ENCODE data around the gene INMT.
"Not testable (repeated sequence)": the region's sequence is repeated elsewhere in the genome, so short reads cannot be mapped to it uniquely, and the experiment has no call there.

INMT gene

DNA sequence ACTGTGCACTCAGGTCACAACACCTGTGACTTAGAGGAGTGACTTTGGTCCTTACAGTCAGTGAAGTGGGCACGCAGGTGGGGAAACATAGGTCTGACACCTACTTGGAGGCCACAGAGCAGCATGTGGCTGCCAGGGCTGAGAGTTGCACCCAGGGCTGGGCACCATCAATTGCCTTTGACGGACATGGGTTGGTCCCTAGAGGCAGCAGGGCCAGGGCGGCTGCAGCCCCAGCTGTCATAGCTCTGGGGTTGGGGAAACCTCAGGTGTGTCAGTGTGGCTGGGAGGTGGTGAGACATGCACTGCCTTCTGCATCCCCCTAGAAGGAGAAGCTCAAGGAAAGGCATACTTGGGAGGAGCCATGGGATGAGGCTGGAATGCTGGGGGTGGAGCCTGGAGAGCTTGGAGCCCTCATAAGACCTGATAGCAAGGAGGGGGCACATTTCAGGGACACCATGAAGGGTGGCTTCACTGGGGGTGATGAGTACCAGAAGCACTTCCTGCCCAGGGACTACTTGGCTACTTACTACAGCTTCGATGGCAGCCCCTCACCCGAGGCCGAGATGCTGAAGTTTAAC, at the start of gene INMT:
Gene INMT, plus strand, starts transcription at position 440 of the 578 bp plus-strand sequence. Its CDS starts 16 bp downstream, at position 456.
- no peak for DNase-seq (ENCODE audit: low read depth)

DNA sequence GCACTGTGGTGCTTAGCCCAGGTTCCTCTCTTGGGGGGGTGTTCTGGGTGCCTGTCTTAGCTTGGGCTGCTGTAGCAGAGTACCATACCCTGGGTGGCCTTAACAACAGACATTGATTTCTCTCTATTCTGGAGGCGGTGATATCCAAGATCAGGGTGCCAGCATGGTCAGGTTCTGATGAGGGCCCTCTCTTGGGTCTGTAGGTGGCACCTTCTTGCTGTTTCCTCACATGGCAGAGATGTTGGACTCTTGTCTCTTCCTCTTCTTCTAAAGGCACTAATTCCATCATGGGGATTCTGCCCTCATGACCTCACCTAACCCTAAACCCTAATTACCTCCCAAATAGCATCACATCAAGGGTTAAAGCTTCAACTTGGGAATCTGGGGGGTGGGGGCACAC, 49.7 kb upstream of the INMT start:
- DNase-seq (ENCODE audit: low read depth), result no peak

DNA sequence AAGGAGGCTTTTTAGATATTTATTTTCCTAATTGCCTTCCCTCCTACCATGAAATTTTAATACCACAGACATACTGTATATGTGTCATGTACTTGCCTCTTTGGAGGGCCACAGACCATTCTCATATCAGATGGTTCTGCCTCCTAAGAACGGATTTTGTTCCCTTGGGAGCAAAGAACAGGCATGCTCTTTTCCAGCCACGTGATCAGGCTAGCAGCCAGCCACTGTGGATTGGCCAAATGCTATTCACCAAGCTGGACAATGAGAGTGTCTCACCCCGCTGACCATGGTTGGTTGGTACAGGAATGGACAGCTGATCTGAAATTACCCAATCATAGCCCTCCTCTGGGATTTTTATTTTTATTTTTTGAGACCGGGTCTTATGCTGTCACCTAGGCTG, 48.2 kb upstream of the INMT start:
- no peak for DNase-seq (ENCODE audit: low read depth)

DNA sequence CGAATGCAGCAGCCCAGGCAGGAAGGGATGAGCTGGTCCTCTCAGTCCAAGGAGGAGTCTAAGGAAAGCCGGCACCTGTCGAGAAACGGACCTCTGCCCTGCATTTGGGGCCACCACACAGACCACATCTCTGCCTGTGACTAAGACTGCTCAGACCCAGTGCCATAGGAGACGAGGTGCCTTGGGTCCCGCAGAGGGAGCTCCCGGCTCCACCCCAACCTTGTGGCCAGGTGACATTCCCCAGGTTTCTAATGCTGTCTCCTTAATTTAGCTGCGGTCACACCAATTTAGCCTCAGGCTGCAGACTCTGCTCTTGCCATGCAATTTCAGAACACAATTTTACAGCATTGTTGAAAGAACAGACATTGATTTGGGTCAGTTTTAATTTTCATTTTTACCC, 46.9 kb upstream of the INMT start:
- no peak for DNase-seq (ENCODE audit: low read depth)

DNA sequence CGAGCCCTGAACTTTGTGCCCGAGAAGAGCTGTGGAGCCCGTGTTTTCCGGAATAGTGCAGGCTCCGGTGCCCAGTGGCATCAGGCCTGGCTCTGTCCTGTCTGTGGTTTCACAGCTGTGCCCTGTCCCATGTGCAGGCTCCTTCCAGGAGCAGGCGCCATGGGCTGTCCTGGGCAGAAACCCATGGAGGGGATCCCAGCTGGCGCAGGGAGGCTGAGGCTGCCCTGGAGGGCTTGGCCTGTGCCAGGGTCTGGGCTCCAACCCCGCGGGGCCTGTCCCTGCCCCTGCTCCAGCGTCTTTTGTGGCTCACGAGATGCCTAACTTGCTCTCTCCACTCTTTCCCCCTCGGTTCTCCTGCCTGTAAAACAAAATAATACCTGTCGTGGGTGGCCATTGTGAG, 46.3 kb upstream of the INMT start:
- DNase-seq (ENCODE audit: low read depth), result no peak

DNA sequence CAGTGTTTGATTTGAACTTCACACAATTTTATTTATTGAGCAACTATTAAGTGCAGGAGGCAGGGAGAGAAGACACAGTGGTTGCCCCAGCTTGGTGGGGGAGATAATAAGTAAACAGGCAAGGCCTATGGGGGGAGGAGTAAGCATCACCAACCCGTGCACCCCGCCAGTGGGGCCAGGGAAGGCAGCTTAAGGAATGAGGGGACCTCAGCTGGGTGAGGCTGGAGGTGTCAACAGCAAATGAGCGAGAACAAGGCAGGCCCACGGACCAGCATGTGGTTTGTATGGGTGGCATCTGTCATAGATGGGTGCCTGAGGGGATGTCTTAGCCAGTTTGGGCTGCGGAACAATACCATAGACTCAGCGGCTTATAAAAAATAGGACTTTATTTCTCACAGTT, 45.6 kb upstream of the INMT start:
- no peak for DNase-seq (ENCODE audit: low read depth)

DNA sequence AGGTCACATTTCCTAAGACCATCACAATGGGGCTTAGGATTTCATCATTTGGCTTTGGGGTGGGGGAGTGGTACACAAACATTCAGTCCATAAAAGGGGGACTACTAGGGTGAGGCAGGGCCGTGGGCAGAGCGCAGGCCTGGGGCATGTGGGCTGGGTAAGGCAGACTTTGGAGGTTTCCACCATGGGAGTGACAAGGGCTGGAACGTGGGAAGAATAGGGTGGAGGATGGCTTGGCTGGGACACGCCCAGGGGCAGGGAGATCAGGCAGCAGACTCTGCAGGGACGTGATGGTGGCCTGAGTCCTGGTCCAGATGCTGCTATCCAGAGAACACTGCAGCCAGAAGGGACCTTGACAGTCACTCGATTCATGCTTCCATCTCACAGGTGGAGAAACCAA, 45.0 kb upstream of the INMT start:
- no peak for DNase-seq (ENCODE audit: low read depth)

DNA sequence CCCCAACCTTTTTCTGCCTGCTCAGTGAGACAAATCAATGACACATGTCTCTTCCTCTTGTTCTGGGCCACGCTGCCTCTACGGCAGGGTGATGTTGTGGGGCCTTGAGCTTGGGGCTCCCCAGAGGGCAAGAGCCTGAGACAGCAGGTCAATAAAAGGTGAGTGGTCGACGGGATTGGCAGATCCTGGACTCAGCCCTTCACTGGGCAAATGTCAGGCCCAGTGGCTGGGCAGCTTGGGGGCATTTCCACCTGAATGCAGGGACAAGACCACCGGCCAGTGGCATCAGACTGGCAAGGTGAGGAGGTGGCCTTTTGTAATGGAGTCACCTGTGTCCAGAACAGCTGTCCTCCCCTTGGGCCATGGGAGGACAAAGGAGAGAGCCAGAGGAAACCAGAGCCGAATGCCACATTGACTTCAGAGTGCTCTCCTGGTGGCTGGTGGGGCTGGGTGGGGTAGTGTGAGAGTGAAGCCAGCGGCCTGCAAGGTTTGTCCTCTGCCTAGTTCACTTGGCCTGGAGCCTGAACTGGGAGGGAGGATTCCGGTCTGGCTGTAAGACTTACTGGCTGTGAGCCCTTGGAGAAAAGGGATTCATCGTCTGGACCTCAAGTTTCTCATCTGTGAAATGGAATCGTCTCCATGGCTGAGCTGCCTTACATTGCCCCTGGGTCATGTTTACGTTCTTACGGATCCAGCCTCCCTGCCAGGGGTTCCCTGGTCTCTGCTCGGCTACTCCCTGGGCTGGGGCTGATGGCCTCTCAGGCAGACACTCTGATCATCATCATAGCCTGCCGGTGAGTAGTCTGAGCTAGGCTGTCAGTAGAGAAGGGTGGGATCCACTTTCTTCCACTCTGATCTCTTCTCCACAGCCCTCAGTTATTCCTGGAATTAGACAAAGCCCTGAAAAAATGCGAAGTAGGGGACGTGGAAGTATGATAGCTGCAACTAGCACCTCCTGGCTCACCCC, 44.3 kb upstream of the INMT start:
- DNase-seq (ENCODE audit: low read depth), result no peak

DNA sequence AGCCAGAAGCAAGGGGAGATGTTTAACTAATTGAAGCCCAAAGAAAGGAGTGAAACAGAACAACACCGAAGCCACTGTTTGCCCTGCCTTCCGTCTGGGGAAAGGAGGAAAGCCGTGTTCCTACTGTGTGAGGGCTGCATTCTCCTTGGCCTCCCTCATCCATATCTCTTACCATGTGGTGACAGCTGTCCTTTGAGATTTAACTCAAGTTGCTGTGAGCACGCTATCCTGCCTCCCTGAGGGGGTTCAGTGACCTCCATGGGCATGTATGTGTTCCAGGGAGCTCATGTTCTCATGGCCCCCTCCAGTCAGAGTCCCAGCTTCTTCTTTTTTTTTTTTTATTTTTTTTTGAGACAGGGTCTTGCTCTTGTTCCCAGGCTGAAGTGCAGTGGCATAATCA, 43.5 kb upstream of the INMT start:
- DNase-seq (ENCODE audit: low read depth), result no peak

DNA sequence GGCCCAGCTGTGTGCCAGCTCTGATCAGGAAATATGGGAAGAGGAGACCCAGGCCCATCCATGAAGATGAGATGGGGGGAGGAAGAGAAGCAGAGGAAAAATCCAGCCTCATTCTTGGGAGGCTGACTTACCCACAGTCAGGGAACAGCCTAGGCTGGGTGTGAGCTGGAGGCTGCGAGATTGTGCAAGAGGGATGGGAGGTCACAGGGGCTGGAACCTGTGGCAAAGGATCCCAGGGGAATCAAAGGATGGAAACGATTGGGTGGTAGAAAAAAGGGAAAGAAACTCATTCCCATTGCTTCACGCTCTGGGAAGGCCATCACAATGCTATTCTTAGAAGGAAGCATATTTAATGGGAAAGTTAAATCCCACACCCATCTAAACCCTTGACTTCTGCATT, 43.0 kb upstream of the INMT start:
- no peak for DNase-seq (ENCODE audit: low read depth)

DNA sequence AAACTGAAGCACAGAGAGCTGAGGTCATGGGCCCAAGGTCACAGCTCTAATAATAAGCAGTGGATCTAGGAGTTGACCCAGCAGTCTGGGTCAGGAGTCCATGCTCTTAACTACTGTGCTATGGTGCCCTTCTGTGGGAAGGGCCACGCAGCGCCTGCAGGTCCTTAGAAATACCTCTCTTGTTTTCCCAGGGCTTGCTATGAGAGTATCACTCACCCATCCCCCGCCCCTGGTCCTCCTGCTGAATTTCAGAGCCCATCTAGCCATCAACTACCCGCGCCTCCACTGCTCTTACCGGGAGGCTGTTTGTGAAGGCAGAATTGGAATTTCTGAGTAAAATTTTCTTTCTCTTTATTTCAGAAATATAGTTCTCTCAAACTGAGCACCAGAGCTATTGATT, 42.4 kb upstream of the INMT start:
- DNase-seq (ENCODE audit: low read depth), result no peak

DNA sequence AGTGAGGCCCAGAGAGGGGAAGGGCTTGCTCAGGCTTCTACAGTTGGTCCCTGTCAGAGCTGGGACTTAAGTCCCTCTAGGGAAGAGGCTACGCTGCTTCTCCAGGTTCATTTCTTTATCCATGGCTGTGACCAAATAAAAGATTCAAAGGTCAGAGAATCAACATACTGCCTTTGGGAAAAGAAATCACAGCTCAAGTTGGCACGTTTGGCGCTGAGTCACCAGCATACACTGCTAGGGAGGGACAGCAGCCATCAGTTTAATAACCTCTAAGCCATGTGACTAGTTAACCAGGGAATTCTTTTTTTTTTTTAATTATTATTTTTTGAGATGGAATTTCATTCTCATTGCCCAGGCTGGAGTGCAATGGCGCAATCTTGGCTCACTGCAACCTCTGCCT, 41.3 kb upstream of the INMT start:
- DNase-seq (ENCODE audit: low read depth), result no peak

DNA sequence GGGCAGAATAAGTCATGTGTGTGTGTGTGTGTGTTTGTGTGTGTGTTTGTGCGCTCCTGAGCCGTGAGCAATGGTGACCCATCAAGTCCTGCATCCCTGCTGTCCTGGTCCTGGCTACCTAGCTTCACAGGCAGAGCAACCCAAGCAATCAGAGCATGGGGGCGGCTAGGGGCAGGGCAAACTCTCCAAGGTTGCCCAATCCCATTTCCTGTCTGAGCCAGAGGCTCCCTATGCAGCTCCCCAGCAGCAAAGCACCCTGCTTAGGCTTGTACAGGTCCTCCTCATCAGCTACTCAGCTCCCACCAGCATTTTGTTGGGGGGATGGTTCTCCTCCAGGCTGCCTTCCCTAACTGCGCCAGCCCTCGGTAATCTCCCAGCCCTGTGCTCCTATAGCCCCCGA, 38.5 kb upstream of the INMT start:
- no peak for DNase-seq (ENCODE audit: low read depth)

DNA sequence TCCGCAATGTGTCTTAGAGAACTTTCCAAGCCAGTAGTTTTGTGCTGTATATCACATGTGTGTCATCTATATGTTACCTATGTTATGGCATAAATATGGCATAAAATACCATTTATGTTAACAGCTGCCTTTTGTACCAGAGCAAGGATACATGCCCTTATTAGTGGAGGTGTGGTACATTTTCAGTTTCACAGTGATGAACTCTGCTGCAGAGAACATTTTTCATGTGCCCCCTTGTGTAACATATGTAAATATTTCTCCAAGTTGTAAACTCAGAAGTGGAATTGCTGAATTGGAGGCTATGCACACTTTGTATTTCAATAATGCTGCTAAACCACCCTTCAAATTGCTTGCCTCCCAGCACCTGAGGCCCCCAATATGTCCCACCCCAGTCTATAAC, 37.8 kb upstream of the INMT start:
- no peak for DNase-seq (ENCODE audit: low read depth)

DNA sequence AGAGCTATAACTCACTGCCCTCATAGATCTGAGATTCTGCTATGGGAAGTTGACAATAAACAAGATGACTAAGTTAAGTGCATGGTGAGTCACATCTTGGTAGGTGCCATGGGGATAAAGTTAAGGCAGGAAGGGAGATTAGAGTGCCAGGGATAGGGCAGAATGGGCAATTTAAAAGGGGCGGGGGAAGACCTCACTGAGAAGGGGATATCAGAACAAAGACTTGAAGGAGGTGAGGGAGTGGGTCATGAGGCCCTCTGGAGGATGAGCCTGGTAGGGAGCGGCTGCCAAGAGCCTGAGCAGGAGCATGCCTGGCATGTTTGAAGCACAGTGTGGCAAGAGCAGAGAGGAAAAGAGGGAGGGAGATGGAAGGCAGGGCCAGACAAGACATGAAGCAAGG, 34.8 kb upstream of the INMT start:
- DNase-seq (ENCODE audit: low read depth), result no peak

DNA sequence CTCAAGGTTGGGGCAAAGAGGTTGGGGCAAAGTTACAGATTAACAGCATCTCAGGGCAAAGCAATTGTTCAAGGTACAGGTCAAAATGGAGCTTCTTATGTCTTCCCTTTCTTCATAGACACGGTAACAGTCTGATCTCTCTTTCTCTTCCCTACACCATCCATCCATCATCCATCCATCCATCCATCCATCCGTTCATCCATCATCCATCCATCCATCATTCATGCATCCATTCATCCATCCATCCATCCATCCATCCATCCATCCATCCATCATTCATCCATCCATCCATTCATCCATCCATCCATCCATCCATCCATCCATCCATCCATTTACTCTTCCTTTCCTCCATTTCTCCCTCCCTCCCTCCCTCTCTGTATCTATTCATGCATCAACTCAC, 32.5 kb upstream of the INMT start:
- DNase-seq (ENCODE audit: low read depth), result not testable (repeated sequence)

DNA sequence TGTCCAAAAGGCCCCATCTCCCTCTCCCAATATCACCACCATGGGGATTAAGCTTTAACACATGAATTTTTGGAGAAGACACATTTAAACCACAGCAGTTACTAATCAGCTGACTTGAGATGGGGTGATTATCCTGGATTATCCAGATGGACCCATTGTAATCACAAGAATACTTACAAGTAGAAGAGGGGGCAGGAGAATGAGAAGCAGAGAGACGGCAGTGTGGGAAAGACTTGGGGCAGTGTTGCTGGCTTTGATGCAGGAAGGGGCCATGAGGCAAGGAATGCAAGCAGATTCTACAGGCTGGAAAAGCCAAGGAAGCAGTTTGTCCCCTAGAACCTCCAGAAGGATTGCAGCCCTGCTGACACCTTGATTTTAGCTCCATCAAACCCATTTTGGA, 30.7 kb upstream of the INMT start:
- DNase-seq (ENCODE audit: low read depth), result no peak

DNA sequence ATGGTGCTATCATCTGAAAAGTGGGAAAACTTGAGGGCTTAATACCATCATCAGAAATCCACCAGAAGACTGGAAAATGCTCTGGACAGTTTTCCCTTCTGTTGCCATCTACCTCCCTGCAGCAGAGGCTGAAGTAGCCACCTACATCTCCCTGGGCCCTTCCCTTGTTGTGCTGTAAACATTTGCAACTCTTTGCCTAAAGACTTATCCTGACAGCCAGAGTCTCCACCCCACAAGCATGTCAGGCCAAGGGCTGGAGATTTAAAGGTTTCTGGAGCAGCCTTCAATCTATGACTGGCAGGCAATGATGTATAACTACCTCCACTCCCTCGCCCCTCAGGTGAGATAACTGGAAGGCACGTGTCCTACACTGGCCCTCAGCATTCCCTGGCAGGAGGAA, 29.7 kb upstream of the INMT start:
- no peak for DNase-seq (ENCODE audit: low read depth)

DNA sequence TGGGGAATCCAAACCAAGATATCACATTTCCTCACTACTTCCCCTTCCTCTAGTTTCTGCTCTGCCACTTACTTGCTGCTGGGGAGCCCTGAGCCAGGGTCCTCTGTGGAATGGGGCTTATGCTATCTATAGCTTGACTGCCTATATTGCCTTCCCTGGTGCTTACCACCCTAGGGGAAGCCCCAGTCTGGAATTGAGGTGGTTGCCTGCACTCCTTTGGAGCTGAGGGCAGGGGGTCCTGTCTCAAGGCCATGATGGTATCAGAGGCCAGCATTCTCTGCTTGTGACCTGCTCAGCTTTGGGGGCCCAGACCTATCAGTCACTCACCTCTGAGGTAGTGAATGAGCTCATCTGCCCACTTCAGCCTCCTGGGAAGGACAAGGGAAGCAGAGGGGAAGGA, 29.3 kb upstream of the INMT start:
- DNase-seq (ENCODE audit: low read depth), result no peak

DNA sequence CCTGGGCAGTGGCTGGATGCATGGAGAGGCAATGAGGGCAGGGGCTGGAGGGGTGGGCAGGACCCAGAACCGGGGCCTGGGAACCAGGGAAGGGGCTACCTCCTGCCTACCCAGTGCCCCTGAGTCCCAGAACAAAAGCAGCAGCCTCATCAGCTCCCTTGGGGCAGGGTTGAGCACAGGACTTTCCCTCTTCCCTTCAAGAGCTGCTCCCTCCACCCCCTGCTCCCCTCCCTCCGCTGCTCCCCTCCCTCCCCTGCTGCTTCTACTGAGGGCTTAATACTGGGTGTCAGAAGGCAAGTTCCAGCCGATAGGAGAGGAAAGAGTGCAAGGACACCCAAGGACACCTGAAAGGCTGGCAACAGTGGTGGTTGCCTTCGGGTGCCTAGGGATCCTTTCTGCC, 28.2 kb upstream of the INMT start:
- no peak for DNase-seq (ENCODE audit: low read depth)

DNA sequence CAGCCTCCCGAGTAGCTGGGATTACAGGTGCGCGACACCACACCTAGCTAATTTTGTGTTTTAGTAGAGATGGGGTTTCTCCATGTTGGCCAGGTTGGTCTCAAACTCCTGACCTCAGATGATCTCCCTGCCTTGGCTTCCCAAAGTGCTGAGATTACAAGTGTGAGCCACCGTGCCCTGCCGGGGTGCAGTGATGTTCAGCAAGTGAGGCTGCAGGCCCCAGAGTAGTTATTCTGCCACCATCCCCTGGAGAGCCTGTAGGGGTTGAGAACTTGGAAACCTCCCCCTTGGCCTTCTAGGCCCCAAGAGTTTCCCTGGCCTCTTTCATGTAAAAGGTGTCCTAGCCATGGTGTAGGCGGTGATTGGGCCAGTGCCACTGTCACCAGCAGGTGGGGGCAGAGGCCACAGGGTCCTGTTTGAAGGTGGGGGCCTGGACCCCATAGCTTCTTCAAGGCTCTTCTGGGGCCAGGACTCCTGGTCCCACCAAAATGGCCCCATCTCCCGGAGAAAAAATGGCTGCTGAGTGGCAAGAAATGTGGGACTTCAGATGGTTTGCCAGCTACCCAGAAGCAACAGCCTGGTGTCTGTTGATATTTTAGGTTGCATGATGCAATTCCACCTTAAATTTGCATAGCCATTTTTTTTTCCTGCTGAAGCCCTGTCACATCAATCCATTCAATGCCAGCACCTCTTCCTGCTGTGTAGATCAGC, 25.5 kb upstream of the INMT start:
- no peak for DNase-seq (ENCODE audit: low read depth)

DNA sequence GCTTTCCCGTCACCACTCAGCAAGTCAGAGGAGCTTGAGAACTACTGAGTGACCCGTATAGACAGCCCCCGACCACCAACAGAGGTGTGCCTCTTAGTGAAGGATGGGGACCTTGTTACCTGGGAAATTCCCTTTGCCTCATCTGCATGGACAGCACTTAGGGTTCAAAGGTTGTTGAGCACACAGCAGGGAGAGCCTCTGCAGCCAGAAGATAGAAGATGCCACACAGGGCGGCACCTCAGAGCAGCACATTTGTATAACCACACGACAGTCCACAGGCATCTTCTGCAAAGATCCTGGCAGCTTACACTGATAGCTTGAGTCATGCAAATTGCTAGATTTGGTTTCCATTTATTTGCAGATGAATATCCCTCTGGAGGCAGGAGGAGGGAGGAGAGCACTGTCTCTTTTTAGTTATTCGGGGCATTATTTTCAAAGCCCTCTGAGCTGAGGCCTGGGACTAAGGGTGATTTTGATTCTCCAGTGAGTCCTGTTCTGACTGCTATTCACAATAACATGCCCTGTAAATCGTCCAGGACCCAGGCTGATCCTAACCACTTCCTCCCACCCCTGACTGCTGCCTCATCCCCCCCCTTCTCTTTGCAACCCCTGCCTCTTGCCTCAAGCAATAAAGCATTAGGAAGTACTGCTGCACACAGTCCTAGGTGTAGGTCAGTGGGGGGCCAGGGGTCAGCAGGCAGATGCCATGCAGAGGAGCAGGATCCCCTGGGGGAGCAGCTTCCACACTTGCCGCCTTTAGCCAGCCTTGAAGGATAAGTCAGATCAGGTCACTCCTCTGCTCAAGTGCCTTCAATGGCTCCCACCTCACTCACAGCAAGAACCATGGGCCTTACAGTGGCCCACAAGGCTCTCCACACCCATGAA, 24.6 kb upstream of the INMT start:
- peak; percentile 42 for DNase-seq (ENCODE audit: low read depth)
